ENCODE data around the gene SSC4D. TPM values are rescaled to one million over a fixed set of nuclear protein-coding genes. Genes with fewer than 3 reads are reported as not detected.

SSC4D gene
- total RNA-seq, 2 experiments from 2014 or later: 0.67 to 0.68 TPM

Other genes starting within 250 kb of the SSC4D start
- gene SRRM3, start 207.8 kb downstream of the SSC4D start, total RNA-seq: not detected
- gene HSPB1, start 107.0 kb downstream of the SSC4D start, total RNA-seq: 100 to 1,000 TPM; 104 to 109 TPM
- 100 to 1,000 TPM; 138 to 143 TPM for gene YWHAG, start 50.7 kb downstream of the SSC4D start, total RNA-seq
- 10 to 100 TPM; 12.2 to 13.4 TPM for gene ZP3, start 15.3 kb upstream of the SSC4D start, total RNA-seq
- 10 to 100 TPM; 20.5 to 20.8 TPM for gene DTX2, start 52.0 kb upstream of the SSC4D start, total RNA-seq
- gene UPK3B, start 100.9 kb upstream of the SSC4D start, total RNA-seq: under 1 TPM in 1 of 2 experiments, not detected in 1; 0.40 TPM
- under 1 TPM; 0.20 to 0.23 TPM for gene SPDYE16, start 133.6 kb upstream of the SSC4D start, total RNA-seq
- 10 to 100 TPM; 14.3 to 16.3 TPM for gene POMZP3, start 217.6 kb upstream of the SSC4D start, total RNA-seq